HepG2 (cell line): ENCODE results near the gene RORC. TPM values are rescaled to one million over a fixed set of nuclear protein-coding genes. Genes with fewer than 3 reads are reported as not detected.

Experiments used
- ARHGAP35 ChIP-seq: sonication (generic); formaldehyde crosslinking; IDR thresholded peaks from 2 replicates; pipeline ENCODE4 v1.9.0; 2022; ENCODE audit warnings: mild to moderate bottlenecking, inconsistent platforms, moderate library complexity, missing genetic modification reagents, borderline replicate concordance
- GABPA ChIP-seq, 2 experiments: IDR thresholded peaks; 2 replicates each; pipeline ENCODE4 v1.6.1; 2011 to 2016; ENCODE audit warnings: low read depth in 2 of 2, low read length in 1 of 2, missing biosample characterization in 1 of 2, missing genetic modification characterization in 1 of 2
- IKZF4 ChIP-seq: sonication (generic); formaldehyde crosslinking; IDR thresholded peaks from 2 replicates; pipeline ENCODE4 v1.5.1; 2020; ENCODE audit warnings: borderline replicate concordance, mild to moderate bottlenecking, low read depth, missing genetic modification reagents; ENCODE audit errors: not compliant biosample characterization
- TBX2 ChIP-seq: sonication (generic); formaldehyde crosslinking; IDR thresholded peaks from 2 replicates; pipeline ENCODE4 v1.5.0; 2020; ENCODE audit warnings: missing genetic modification reagents, mild to moderate bottlenecking, borderline replicate concordance
- XRCC5 ChIP-seq: fragments of 200-400 bp; formaldehyde crosslinking; optimal IDR thresholded peaks from 2 replicates; pipeline ENCODE3; 2017; ENCODE audit warnings: mild to moderate bottlenecking, low read length
- ZBTB8A ChIP-seq: sonication (generic); formaldehyde crosslinking; IDR thresholded peaks from 2 replicates; pipeline ENCODE4 v1.4.0; 2020; ENCODE audit warnings: mild to moderate bottlenecking, low read depth, missing genetic modification reagents, borderline replicate concordance
- ZFP41 ChIP-seq: sonication (generic); formaldehyde crosslinking; IDR thresholded peaks from 2 replicates; pipeline ENCODE4 v1.4.0; 2020; ENCODE audit warnings: mild to moderate bottlenecking, missing genetic modification reagents, borderline replicate concordance
- ZNF598 ChIP-seq: sonication (generic); formaldehyde crosslinking; IDR thresholded peaks from 2 replicates; pipeline ENCODE4 v1.5.1; 2020; ENCODE audit warnings: mild to moderate bottlenecking, missing genetic modification reagents, borderline replicate concordance
- ZNF878 ChIP-seq: sonication (generic); formaldehyde crosslinking; IDR thresholded peaks from 2 replicates; pipeline ENCODE4 v1.8.1; 2023; ENCODE audit warnings: mild to moderate bottlenecking, missing genetic modification reagents, moderate library complexity
- polyA plus RNA-seq, 8 experiments: library from polyadenylated mRNA; depleted of rRNA in 3 of 8; stranded (reverse) in 7 of 8; unstranded in 1 of 8; fragments of >200 nt; fragmentation: Illumina TruSeq in 4 of 8; extraction: Trizol in 4 of 8; gene quantifications; 2 replicates each; pipeline versions ENCODE4 v1.2.1 to v1.2.3, GENCODE V29; 2011 to 2016; ENCODE audit warnings: low read depth in 4 of 8, missing spikeins in 1 of 8, mixed read lengths in 1 of 8; ENCODE audit not compliant: insufficient read depth in 1 of 8
- total RNA-seq, 5 experiments: library from RNA; depleted of rRNA; stranded (reverse); fragments of >200 nt; fragmentation: Illumina TruSeq; extraction: Trizol; gene quantifications; 2 replicates each; pipeline ENCODE4 v1.2.3, GENCODE V29; 2016; ENCODE audit warnings: low read depth in 1 of 5
- TF ChIP-seq, protein P1 (sequence below): sonication (generic); formaldehyde crosslinking; IDR thresholded peaks from 2 replicates; pipeline ENCODE4 v1.8.1; 2023; ENCODE audit warnings: mild to moderate bottlenecking, missing genetic modification reagents
- TF ChIP-seq, protein P2 (sequence below): sonication (generic); formaldehyde crosslinking; conservative IDR thresholded peaks from 2 replicates; pipeline ENCODE4 v1.8.0; 2022; ENCODE audit warnings: missing genetic modification reagents
- TF ChIP-seq, protein P3 (sequence below): IDR thresholded peaks from 2 replicates; pipeline ENCODE4 v1.6.1; 2018; ENCODE audit warnings: missing genetic modification reagents
- TF ChIP-seq, protein P4 (sequence below): IDR thresholded peaks from 2 replicates; pipeline ENCODE4 v1.6.1; 2012; ENCODE audit warnings: inconsistent platforms
- TF ChIP-seq, protein P5 (sequence below): sonication (generic); formaldehyde crosslinking; conservative IDR thresholded peaks from 2 replicates; pipeline ENCODE4 v1.8.0; 2022; ENCODE audit warnings: mild to moderate bottlenecking, moderate library complexity, missing genetic modification reagents
- TF ChIP-seq, protein P6 (sequence below): sonication (generic); formaldehyde crosslinking; IDR thresholded peaks from 2 replicates; pipeline ENCODE4 v1.5.1; 2020; ENCODE audit warnings: missing genetic modification reagents, mild to moderate bottlenecking, borderline replicate concordance

The RORC gene
- total and polyA plus RNA-seq, 2 of the 13 experiments (the other 11 are each of a cell fraction or from before 2014, with no cell fraction given) = 2.5 to 6.5 TPM

DNA sequence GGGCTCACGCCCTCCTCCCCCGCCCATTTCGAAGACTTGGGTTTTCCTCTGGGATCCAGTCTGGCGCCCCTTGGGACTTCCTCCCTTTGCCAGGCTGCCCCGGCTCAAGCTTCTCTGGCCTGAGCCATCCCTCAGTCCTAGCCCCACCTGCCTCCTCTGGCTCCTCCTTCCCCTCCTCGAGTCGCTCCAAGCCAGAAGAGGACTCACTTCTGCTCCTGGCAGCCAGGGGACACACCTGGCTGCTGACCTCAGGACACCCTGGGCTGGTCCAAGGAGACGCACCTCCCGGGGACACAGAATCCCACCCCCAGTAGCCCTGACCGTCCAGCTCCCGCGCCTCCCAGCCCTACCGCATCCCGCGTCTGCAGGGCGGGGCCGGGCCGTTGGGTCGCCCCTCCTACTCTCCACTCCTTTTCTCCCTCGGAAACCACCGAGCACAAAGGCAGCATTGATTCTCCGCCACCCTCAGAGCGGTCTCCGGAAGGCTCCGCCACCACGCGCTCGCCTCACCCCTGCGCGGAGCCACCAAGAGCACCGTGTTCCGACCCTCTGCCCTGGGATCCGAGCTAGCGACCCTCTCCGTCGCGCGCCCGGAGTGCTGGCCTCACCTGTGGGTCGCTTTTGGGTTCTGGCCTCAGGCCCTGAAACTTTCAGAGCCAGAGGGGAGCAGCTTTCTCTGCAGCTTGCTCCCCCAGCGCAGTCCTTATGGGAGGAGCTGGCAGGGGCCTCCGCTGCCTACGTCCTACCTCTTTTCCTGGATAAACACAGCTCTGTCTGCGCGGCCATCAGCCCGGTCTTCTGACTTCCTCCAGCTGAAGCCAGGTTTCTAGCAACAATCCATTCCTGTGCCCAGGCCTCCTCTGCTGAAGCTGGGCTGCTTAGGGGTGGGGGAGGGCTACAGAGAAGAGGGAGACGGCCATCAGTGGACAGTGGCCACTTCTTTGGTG lies 8.1 kb upstream of the RORC start, which contains the start of gene C2CD4D (continued):
- TF ChIP-seq, protein P1, sequence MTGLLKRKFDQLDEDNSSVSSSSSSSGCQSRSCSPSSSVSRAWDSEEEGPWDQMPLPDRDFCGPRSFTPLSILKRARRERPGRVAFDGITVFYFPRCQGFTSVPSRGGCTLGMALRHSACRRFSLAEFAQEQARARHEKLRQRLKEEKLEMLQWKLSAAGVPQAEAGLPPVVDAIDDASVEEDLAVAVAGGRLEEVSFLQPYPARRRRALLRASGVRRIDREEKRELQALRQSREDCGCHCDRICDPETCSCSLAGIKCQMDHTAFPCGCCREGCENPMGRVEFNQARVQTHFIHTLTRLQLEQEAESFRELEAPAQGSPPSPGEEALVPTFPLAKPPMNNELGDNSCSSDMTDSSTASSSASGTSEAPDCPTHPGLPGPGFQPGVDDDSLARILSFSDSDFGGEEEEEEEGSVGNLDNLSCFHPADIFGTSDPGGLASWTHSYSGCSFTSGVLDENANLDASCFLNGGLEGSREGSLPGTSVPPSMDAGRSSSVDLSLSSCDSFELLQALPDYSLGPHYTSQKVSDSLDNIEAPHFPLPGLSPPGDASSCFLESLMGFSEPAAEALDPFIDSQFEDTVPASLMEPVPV (CRISPR knock-in tag) = 0 out of 2 replicates have a peak, but pooled peaks have one; percentile 76
- peak; percentile 46; the same call in 1 of the 2 replicates for TF ChIP-seq TBX2 (CRISPR knock-in tag)
- TF ChIP-seq, protein P2, sequence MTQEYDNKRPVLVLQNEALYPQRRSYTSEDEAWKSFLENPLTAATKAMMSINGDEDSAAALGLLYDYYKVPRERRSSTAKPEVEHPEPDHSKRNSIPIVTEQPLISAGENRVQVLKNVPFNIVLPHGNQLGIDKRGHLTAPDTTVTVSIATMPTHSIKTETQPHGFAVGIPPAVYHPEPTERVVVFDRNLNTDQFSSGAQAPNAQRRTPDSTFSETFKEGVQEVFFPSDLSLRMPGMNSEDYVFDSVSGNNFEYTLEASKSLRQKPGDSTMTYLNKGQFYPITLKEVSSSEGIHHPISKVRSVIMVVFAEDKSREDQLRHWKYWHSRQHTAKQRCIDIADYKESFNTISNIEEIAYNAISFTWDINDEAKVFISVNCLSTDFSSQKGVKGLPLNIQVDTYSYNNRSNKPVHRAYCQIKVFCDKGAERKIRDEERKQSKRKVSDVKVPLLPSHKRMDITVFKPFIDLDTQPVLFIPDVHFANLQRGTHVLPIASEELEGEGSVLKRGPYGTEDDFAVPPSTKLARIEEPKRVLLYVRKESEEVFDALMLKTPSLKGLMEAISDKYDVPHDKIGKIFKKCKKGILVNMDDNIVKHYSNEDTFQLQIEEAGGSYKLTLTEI = no peak
- no peak for TF ChIP-seq ZNF878 (CRISPR knock-in tag)
- TF ChIP-seq, protein P3, sequence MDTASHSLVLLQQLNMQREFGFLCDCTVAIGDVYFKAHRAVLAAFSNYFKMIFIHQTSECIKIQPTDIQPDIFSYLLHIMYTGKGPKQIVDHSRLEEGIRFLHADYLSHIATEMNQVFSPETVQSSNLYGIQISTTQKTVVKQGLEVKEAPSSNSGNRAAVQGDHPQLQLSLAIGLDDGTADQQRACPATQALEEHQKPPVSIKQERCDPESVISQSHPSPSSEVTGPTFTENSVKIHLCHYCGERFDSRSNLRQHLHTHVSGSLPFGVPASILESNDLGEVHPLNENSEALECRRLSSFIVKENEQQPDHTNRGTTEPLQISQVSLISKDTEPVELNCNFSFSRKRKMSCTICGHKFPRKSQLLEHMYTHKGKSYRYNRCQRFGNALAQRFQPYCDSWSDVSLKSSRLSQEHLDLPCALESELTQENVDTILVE = no peak
- TF ChIP-seq, protein P4, sequence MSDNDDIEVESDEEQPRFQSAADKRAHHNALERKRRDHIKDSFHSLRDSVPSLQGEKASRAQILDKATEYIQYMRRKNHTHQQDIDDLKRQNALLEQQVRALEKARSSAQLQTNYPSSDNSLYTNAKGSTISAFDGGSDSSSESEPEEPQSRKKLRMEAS = peak; percentile 56
- TF ChIP-seq, protein P5, sequence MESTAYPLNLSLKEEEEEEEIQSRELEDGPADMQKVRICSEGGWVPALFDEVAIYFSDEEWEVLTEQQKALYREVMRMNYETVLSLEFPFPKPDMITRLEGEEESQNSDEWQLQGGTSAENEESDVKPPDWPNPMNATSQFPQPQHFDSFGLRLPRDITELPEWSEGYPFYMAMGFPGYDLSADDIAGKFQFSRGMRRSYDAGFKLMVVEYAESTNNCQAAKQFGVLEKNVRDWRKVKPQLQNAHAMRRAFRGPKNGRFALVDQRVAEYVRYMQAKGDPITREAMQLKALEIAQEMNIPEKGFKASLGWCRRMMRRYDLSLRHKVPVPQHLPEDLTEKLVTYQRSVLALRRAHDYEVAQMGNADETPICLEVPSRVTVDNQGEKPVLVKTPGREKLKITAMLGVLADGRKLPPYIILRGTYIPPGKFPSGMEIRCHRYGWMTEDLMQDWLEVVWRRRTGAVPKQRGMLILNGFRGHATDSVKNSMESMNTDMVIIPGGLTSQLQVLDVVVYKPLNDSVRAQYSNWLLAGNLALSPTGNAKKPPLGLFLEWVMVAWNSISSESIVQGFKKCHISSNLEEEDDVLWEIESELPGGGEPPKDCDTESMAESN (CRISPR knock-in tag) = no peak
- TF ChIP-seq ARHGAP35 (CRISPR knock-in tag) = no peak
- no peak for TF ChIP-seq ZNF598 (CRISPR knock-in tag)
- TF ChIP-seq, protein P6, sequence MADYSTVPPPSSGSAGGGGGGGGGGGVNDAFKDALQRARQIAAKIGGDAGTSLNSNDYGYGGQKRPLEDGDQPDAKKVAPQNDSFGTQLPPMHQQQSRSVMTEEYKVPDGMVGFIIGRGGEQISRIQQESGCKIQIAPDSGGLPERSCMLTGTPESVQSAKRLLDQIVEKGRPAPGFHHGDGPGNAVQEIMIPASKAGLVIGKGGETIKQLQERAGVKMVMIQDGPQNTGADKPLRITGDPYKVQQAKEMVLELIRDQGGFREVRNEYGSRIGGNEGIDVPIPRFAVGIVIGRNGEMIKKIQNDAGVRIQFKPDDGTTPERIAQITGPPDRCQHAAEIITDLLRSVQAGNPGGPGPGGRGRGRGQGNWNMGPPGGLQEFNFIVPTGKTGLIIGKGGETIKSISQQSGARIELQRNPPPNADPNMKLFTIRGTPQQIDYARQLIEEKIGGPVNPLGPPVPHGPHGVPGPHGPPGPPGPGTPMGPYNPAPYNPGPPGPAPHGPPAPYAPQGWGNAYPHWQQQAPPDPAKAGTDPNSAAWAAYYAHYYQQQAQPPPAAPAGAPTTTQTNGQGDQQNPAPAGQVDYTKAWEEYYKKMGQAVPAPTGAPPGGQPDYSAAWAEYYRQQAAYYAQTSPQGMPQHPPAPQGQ (CRISPR knock-in tag) = no peak
- TF ChIP-seq GABPA (IDR thresholded peaks at IDR 0.05; ENCODE audit: low read depth, low read length) = no peak
- TF ChIP-seq GABPA (CRISPR knock-in tag; IDR thresholded peaks at IDR 0.05; ENCODE audit: low read depth) = peak; percentile 21; the same call in 1 of the 2 replicates
- TF ChIP-seq XRCC5 = peak; percentile 58
- TF ChIP-seq ZFP41 (CRISPR knock-in tag) = no peak; the same call in 1 of the 2 replicates
- TF ChIP-seq ZBTB8A (CRISPR knock-in tag) = no peak
- TF ChIP-seq IKZF4 (CRISPR knock-in tag) = no peak
- TF ChIP-seq, all 625 proteins: peak for 83
